Suprapubic skin (tissue), 4 donors: ENCODE data around the gene NCAM2.

Experiments used
- POLR2A ChIP-seq, 2 donors: fragments of 450-650 bp; IDR thresholded peaks; one replicate each; pipeline ENCODE4 v1.6.1; 2017; ENCODE audit warnings: antibody characterized with exemption in 2 of 2, mild to moderate bottlenecking in 2 of 2, moderate library complexity in 2 of 2
- POLR2AphosphoS5 ChIP-seq, 3 donors: sonication (generic); formaldehyde crosslinking; IDR thresholded peaks; one replicate each; pipeline ENCODE4 v1.6.1; 2017; ENCODE audit warnings: antibody characterized with exemption in 3 of 3
- TF ChIP-seq, protein P1 (sequence below), 2 donors: fragments of 200-600 bp in 1 of 2; fragments of 450-650 bp in 1 of 2; sonication (generic) in 1 of 2; IDR thresholded peaks; one replicate each; pipeline ENCODE4 v1.5.1; 2016 to 2019; ENCODE audit warnings: antibody characterized with exemption in 2 of 2, mild to moderate bottlenecking in 1 of 2, moderate library complexity in 1 of 2

GRCh38 chr21:20997311-20997635 lies 936 bp upstream of the NCAM2 start:
- no peak for TF ChIP-seq POLR2A (IDR thresholded peaks at IDR 0.05)
- TF ChIP-seq, protein P1, sequence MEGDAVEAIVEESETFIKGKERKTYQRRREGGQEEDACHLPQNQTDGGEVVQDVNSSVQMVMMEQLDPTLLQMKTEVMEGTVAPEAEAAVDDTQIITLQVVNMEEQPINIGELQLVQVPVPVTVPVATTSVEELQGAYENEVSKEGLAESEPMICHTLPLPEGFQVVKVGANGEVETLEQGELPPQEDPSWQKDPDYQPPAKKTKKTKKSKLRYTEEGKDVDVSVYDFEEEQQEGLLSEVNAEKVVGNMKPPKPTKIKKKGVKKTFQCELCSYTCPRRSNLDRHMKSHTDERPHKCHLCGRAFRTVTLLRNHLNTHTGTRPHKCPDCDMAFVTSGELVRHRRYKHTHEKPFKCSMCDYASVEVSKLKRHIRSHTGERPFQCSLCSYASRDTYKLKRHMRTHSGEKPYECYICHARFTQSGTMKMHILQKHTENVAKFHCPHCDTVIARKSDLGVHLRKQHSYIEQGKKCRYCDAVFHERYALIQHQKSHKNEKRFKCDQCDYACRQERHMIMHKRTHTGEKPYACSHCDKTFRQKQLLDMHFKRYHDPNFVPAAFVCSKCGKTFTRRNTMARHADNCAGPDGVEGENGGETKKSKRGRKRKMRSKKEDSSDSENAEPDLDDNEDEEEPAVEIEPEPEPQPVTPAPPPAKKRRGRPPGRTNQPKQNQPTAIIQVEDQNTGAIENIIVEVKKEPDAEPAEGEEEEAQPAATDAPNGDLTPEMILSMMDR (IDR thresholded peaks at IDR 0.05) = no peak
- no peak for TF ChIP-seq POLR2AphosphoS5 (IDR thresholded peaks at IDR 0.05)
